Subcutaneous adipose tissue (tissue), 4 donors: ENCODE measurements around the gene PREB. TPM values are rescaled to one million over a fixed set of nuclear protein-coding genes. Genes with fewer than 3 reads are reported as not detected.

Experiments
- total RNA-seq, 4 donors: library from RNA; depleted of rRNA; stranded (reverse); fragments of >200 nt; gene quantifications; one replicate each; pipeline ENCODE4 v1.1.0, GENCODE V29; 2016
- TF ChIP-seq, protein P1 (sequence below): fragments of 450-650 bp; IDR thresholded peaks from one replicate; pipeline ENCODE4 v1.5.1; 2016; ENCODE audit warnings: low read depth, mild to moderate bottlenecking, control low read depth, antibody characterized with exemption, moderate library complexity

PREB gene
- total RNA-seq, 4 donors from 2014 or later = 43.5 to 63.3 (median 52.4) TPM

DNA sequence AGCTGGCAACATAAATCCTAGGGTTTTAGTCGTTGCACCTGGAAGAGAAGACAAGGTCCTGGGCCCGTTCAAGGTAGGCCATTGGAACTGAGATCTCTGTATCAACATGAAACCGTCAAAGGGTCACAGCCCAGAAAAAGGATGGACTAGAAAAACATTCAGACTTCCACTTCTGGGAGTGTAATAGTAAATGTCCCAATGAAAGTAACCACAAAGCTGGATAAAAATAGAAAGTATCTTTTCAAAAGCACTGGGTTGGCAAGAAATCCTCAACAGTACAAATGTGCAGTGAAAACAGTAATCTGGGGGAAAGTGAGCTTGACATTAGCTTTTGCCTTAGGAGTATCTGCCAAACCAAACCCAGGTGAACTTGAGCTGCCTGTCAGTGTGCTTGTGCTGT is 28.5 kb downstream of the PREB start:
- TF ChIP-seq, protein P1, sequence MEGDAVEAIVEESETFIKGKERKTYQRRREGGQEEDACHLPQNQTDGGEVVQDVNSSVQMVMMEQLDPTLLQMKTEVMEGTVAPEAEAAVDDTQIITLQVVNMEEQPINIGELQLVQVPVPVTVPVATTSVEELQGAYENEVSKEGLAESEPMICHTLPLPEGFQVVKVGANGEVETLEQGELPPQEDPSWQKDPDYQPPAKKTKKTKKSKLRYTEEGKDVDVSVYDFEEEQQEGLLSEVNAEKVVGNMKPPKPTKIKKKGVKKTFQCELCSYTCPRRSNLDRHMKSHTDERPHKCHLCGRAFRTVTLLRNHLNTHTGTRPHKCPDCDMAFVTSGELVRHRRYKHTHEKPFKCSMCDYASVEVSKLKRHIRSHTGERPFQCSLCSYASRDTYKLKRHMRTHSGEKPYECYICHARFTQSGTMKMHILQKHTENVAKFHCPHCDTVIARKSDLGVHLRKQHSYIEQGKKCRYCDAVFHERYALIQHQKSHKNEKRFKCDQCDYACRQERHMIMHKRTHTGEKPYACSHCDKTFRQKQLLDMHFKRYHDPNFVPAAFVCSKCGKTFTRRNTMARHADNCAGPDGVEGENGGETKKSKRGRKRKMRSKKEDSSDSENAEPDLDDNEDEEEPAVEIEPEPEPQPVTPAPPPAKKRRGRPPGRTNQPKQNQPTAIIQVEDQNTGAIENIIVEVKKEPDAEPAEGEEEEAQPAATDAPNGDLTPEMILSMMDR = no peak

DNA sequence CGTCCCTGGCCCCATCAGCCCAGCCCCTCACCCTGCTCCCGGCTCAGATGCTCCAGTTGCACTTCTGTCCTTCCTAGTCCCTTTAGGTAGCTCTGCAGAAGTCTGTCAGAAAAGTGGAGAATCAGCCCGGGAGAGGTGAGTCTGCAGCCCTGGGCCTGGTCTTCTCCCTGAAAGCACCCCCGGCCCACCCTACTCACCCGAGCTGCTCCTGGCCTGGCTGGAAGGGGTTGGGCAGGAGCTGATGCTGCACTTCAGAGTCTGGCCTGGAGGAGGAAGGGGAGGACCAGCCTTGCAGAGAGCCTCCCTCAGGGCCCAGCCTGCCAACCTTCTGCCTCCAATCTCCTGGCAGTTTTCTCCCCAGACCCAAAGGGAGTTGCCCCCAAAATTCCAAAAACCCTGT is 32.1 kb downstream of the PREB start:
- TF ChIP-seq, protein P1 = no peak

DNA sequence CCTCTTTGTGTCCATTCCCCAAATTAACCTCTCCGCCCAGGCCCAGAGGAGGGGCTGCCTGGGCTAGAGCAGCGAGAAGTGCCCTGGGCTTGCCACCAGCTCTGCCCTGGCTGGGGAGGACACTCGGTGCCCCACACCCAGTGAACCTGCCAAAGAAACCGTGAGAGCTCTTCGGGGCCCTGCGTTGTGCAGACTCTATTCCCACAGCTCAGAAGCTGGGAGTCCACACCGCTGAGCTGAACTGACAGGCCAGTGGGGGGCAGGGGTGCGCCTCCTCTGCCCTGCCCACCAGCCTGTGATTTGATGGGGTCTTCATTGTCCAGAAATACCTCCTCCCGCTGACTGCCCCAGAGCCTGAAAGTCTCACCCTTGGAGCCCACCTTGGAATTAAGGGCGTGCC is 34.4 kb downstream of the PREB start:
- TF ChIP-seq, protein P1 = no peak

DNA sequence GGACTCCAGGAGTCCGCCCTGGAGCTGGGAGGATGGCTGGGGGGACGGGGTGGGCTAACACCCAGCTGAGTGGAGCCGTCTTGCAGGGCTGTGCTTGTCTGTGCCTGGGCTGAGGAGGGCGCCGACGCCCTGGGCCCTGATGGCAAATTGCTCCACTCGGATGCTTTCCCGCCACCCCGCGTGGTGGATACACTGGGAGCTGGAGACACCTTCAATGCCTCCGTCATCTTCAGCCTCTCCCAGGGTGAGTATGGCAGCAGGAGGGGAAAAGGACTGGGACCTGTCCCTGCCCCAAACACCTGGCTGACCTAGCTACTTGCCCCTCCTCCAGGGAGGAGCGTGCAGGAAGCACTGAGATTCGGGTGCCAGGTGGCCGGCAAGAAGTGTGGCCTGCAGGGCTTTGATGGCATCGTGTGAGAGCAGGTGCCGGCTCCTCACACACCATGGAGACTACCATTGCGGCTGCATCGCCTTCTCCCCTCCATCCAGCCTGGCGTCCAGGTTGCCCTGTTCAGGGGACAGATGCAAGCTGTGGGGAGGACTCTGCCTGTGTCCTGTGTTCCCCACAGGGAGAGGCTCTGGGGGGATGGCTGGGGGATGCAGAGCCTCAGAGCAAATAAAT is 35.0 kb downstream of the PREB start:
- TF ChIP-seq, protein P1 = no peak

DNA sequence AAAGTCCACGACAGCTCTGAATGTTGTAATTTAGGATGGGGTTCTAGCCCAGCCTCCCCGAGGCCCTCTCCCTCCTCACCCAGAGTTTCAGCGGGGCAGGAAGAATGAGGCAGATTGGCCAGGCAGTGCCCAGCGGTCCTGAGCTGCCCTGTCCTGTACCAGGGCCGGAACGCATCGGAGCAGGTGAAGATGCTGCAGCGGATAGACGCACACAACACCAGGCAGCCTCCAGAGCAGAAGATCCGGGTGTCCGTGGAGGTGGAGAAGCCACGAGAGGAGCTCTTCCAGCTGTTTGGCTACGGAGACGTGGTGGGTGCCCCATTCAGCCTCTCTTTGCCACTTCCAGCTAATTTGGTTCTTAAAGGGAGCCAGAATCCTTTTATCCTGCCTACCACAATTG is 37.1 kb downstream of the PREB start:
- TF ChIP-seq, protein P1 = no peak

- TF ChIP-seq, protein P1 = no peak
Measured at GRCh38 chr2:27096748-27097297, 37.6 kb downstream of the PREB start.

DNA sequence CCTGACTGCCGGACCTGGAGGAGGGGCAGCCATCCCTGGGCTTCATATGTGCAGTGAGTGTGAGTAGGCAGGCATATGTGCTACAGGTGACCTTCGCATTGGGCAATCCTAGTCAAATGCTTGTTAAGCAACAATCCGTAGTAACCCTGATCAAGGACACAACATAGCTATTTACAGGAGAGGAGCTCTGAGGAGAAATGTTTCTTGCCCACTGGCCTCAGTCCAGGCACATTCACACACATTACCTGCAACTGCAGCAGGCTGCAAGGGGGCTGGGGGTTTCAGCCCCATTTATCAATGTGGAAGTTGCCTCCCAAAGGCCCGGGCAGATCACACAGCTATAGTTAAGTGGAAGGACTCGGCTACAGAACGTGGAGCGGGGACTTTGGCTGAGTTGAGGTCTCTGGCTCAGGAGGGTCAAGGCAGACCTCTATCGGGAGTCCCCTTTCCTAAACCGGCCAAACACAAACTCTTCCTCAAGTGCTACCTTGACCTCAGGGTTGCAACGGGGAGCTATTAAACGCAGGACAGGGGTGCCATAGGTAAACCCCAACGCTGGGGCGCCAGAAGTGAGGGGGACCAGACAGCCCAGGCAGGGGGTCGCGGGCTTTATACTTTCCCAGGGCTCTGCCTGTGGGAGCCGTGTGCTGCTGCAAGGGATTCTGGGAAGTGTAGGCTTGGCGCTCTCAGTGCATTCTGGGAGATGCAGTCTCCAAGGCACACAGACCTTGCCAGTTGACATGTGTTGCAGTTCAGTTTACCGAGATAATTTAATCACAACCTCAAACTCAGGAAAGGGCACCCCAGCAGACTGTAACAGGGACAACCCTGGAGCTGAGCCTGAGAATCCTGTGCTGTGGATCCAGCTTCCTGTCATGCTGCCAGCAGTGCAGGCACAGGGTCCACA is 38.4 kb downstream of the PREB start:
- TF ChIP-seq, protein P1 = no peak
